ENCODE data around the gene OTOGL.

Gene OTOGL

GRCh38 chr12:80156306-80156705 is 57.0 kb downstream of the OTOGL start:
- H3K4me1 ChIP-seq (ENCODE audit: low read depth, poor library complexity, severe bottlenecking): peaks cover 100% of the 10 kb centered on the region
- no peak for TF ChIP-seq CTCF (conservative IDR thresholded peaks at IDR 0.05; ENCODE audit: low read depth, low read length)

GRCh38 chr12:80157645-80158044 is 58.3 kb downstream of the OTOGL start:
- Histone ChIP-seq H2AFZ (ENCODE audit: low read depth) (no peak overlapping the region), H3K27ac (peak overlapping the region; percentile 8; the same call in 1 of the 2 replicates), H3K27me3 (ENCODE audit: insufficient read depth, low read depth) (no peaks in the 10 kb centered on the region), H3K4me1 (ENCODE audit: low read depth, poor library complexity, severe bottlenecking) (peaks cover 100% of the 10 kb centered on the region), H3K79me2 (ENCODE audit: insufficient read depth, low read depth) (no peaks in the 10 kb centered on the region), H3K9ac (0 out of 2 replicates have a peak overlapping the region, but pooled peaks have one; percentile 0), H4K20me1 (ENCODE audit: insufficient read depth) (no peaks in the 10 kb centered on the region), H3K4me2 (peak overlapping the region; percentile 41), H3K36me3 (ENCODE audit: insufficient read depth) (no peaks in the 10 kb centered on the region), H3K4me3 (IDR thresholded peaks at IDR 0.05; ENCODE audit: insufficient read depth, low read depth, low read length) (no peak overlapping the region)
- no peak for TF ChIP-seq CTCF (conservative IDR thresholded peaks at IDR 0.05; ENCODE audit: low read depth, low read length)

More at GRCh38 chr12:80156306-80156705, 57.0 kb downstream of the OTOGL start:
- Histone ChIP-seq H2AFZ (ENCODE audit: low read depth) (no peak overlapping the region), H3K36me3 (ENCODE audit: insufficient read depth) (no peaks in the 10 kb centered on the region), H3K27ac (no peak overlapping the region), H3K79me2 (ENCODE audit: insufficient read depth, low read depth) (no peaks in the 10 kb centered on the region), H3K27me3 (ENCODE audit: insufficient read depth, low read depth) (no peaks in the 10 kb centered on the region), H3K9ac (no peak overlapping the region), H4K20me1 (ENCODE audit: insufficient read depth) (no peaks in the 10 kb centered on the region), H3K4me3 (IDR thresholded peaks at IDR 0.05; ENCODE audit: insufficient read depth, low read depth, low read length) (no peak overlapping the region), H3K4me2 (no peak overlapping the region)

- Histone ChIP-seq H2AFZ (ENCODE audit: low read depth) (peak overlapping the region; percentile 23; the same call in 1 of the 2 replicates), H3K4me2 (peak overlapping the region; percentile 58), H3K27me3 (ENCODE audit: insufficient read depth, low read depth) (no peaks in the 10 kb centered on the region), H3K4me1 (ENCODE audit: low read depth, poor library complexity, severe bottlenecking) (peaks cover 100% of the 10 kb centered on the region), H3K4me3 (IDR thresholded peaks at IDR 0.05; ENCODE audit: insufficient read depth, low read depth, low read length) (no peak overlapping the region), H3K79me2 (ENCODE audit: insufficient read depth, low read depth) (no peaks in the 10 kb centered on the region), H4K20me1 (ENCODE audit: insufficient read depth) (no peaks in the 10 kb centered on the region), H3K27ac (peak overlapping the region; percentile 58), H3K9ac (peak overlapping the region; percentile 5; the same call in 1 of the 2 replicates), H3K36me3 (ENCODE audit: insufficient read depth) (no peaks in the 10 kb centered on the region)
- TF ChIP-seq CTCF (conservative IDR thresholded peaks at IDR 0.05; ENCODE audit: low read depth, low read length): no peak
Measured at GRCh38 chr12:80161612-80162011, 62.3 kb downstream of the OTOGL start.

GRCh38 chr12:80162177-80162576 is 62.8 kb downstream of the OTOGL start:
- H3K4me3 ChIP-seq (IDR thresholded peaks at IDR 0.05; ENCODE audit: insufficient read depth, low read depth, low read length): no peak overlapping the region
- no peaks in the 10 kb centered on the region for H4K20me1 ChIP-seq (ENCODE audit: insufficient read depth)
- peak overlapping the region; percentile 23 for H2AFZ ChIP-seq (ENCODE audit: low read depth)
- H3K27ac ChIP-seq: peak overlapping the region; percentile 58
- no peaks in the 10 kb centered on the region for H3K27me3 ChIP-seq (ENCODE audit: insufficient read depth, low read depth)
- peak overlapping the region; percentile 58 for H3K4me2 ChIP-seq
- peaks cover 100% of the 10 kb centered on the region for H3K4me1 ChIP-seq (ENCODE audit: low read depth, poor library complexity, severe bottlenecking)
- H3K9ac ChIP-seq: peak overlapping the region; percentile 5; the same call in 1 of the 2 replicates
- no peaks in the 10 kb centered on the region for H3K79me2 ChIP-seq (ENCODE audit: insufficient read depth, low read depth)
- no peak for TF ChIP-seq CTCF (conservative IDR thresholded peaks at IDR 0.05; ENCODE audit: low read depth, low read length)
- H3K36me3 ChIP-seq (ENCODE audit: insufficient read depth): no peaks in the 10 kb centered on the region

Data from KMS-11 (cell line).